Liver (tissue), 9 donors: ENCODE data around the gene SLC27A6. TPM values are rescaled to one million over a fixed set of nuclear protein-coding genes. Genes with fewer than 3 reads are reported as not detected.

Experiments used
- DNase-seq: peaks from one replicate; pipeline ENCODE4 v3.0.0-alpha.2; 2017; ENCODE audit warnings: low spot score
- H3K27ac ChIP-seq, 2 donors: one replicate each; pipeline ENCODE4 v1.7.0; 2013; ENCODE audit warnings: inconsistent platforms in 2 of 2, low read length in 2 of 2, control low read depth in 1 of 2, low read depth in 1 of 2, mild to moderate bottlenecking in 1 of 2
- H3K27me3 ChIP-seq, 4 donors: one replicate each; pipeline versions ENCODE4 v1.6.1 to v1.7.0; 2013; ENCODE audit warnings: low read length in 3 of 4, inconsistent platforms in 1 of 4, mild to moderate bottlenecking in 1 of 4, moderate library complexity in 1 of 4; ENCODE audit not compliant: control insufficient read depth in 4 of 4, insufficient read depth in 4 of 4
- H3K36me3 ChIP-seq, 4 donors: one replicate each; pipeline versions ENCODE4 v1.6.1 to v1.7.0; 2013; ENCODE audit warnings: low read length in 3 of 4, mild to moderate bottlenecking in 3 of 4, low read depth in 1 of 4, moderate library complexity in 1 of 4; ENCODE audit not compliant: control insufficient read depth in 4 of 4, insufficient read depth in 3 of 4
- H3K4me1 ChIP-seq, 4 donors: one replicate each; pipeline versions ENCODE4 v1.6.1 to v1.7.0; 2013; ENCODE audit warnings: low read length in 3 of 4, mild to moderate bottlenecking in 3 of 4, moderate library complexity in 1 of 4; ENCODE audit not compliant: control insufficient read depth in 4 of 4, insufficient read depth in 4 of 4
- H3K4me3 ChIP-seq, 3 donors: one replicate each; pipeline versions ENCODE4 v1.6.1 to v1.7.0; 2013; ENCODE audit warnings: low read length in 3 of 3, control low read depth in 1 of 3, low read depth in 1 of 3, mild to moderate bottlenecking in 1 of 3
- H3K9ac ChIP-seq, 2 donors: one replicate each; pipeline ENCODE4 v1.7.0; 2013; ENCODE audit warnings: low read length in 2 of 2, mild to moderate bottlenecking in 2 of 2, moderate library complexity in 2 of 2, control low read depth in 1 of 2, low read depth in 1 of 2
- H3K9me3 ChIP-seq, 4 donors: one replicate each; pipeline versions ENCODE4 v1.6.1 to v1.7.0; 2013; ENCODE audit warnings: low read length in 3 of 4; ENCODE audit not compliant: control insufficient read depth in 4 of 4
- EGR1 ChIP-seq, 2 donors: IDR thresholded peaks; 2 replicates each; pipeline ENCODE4 v1.6.1; 2016 to 2018; ENCODE audit warnings: antibody characterized with exemption in 2 of 2, low read depth in 2 of 2
- FOXA1 ChIP-seq: IDR thresholded peaks from 2 replicates; pipeline ENCODE4 v1.6.1; 2016; ENCODE audit warnings: antibody characterized with exemption
- FOXA2 ChIP-seq: IDR thresholded peaks from 2 replicates; pipeline ENCODE4 v1.6.1; 2016; ENCODE audit warnings: antibody characterized with exemption
- GABPA ChIP-seq, 2 donors: IDR thresholded peaks in 1 of 2; conservative IDR thresholded peaks in 1 of 2; 2 replicates each; pipeline ENCODE4 v1.6.1; 2016; ENCODE audit warnings: antibody characterized with exemption in 2 of 2, mild to moderate bottlenecking in 1 of 2, moderate library complexity in 1 of 2
- HNF4A ChIP-seq, 2 donors: conservative IDR thresholded peaks; 2 replicates each; pipeline ENCODE4 v1.6.1; 2016; ENCODE audit warnings: antibody characterized with exemption in 2 of 2, mild to moderate bottlenecking in 2 of 2
- HNF4G ChIP-seq: IDR thresholded peaks from 2 replicates; pipeline ENCODE4 v1.6.1; 2016; ENCODE audit warnings: antibody characterized with exemption
- JUND ChIP-seq, 2 donors: IDR thresholded peaks; 2 replicates each; pipeline ENCODE4 v1.6.1; 2016; ENCODE audit warnings: antibody characterized with exemption in 2 of 2
- NR2F2 ChIP-seq: IDR thresholded peaks from 2 replicates; pipeline ENCODE4 v1.6.1; 2016; ENCODE audit warnings: antibody characterized with exemption
- RAD21 ChIP-seq, 2 donors: IDR thresholded peaks; 2 replicates each; pipeline ENCODE4 v1.6.1; 2016; ENCODE audit warnings: antibody characterized with exemption in 2 of 2, mild to moderate bottlenecking in 2 of 2
- REST ChIP-seq: IDR thresholded peaks from 2 replicates; pipeline ENCODE4 v1.6.1; 2016; ENCODE audit warnings: antibody characterized with exemption, mild to moderate bottlenecking
- RXRA ChIP-seq, 2 donors: IDR thresholded peaks; 2 replicates each; pipeline ENCODE4 v1.6.1; 2017 to 2018; ENCODE audit warnings: antibody characterized with exemption in 2 of 2, mild to moderate bottlenecking in 1 of 2
- TAF1 ChIP-seq: conservative IDR thresholded peaks from 2 replicates; pipeline ENCODE4 v1.6.1; 2016; ENCODE audit warnings: antibody characterized with exemption, mild to moderate bottlenecking
- YY1 ChIP-seq: IDR thresholded peaks from 2 replicates; pipeline ENCODE4 v1.6.1; 2016; ENCODE audit warnings: antibody characterized with exemption, mild to moderate bottlenecking
- WGBS: extraction: QIAGEN DNeasy Blood & Tissue Kit; methylation state at CpG from one replicate; pipeline ENCODE4 v1.1.7; 2013; 5-methylcytosine and 5-hydroxymethylcytosine counted together
- polyA plus RNA-seq, 2 donors: library from polyadenylated mRNA; stranded (reverse) in 1 of 2; unstranded in 1 of 2; fragments of 200-250 nt in 1 of 2; fragments of >200 nt in 1 of 2; fragmentation: Nextera tagmentation in 1 of 2; extraction: Ambion mirVana in 1 of 2; gene quantifications; one replicate each; pipeline versions ENCODE4 v1.2.1 to v1.2.3, GENCODE V29; 2013 to 2015
- total RNA-seq, 2 donors: library from RNA; depleted of rRNA; stranded (reverse); fragments of >200 nt; gene quantifications; one replicate each; pipeline ENCODE4 v1.2.3, GENCODE V29; 2014
- TF ChIP-seq, protein P1 (sequence below): IDR thresholded peaks from 2 replicates; pipeline ENCODE4 v1.6.1; 2016; ENCODE audit warnings: antibody characterized with exemption
- TF ChIP-seq, protein P2 (sequence below): IDR thresholded peaks from 2 replicates; pipeline ENCODE4 v1.6.1; 2016; ENCODE audit warnings: antibody characterized with exemption
- TF ChIP-seq, protein P3 (sequence below): IDR thresholded peaks from 2 replicates; pipeline ENCODE4 v1.6.1; 2016; ENCODE audit warnings: antibody characterized with exemption
- donor health status: healthy.
- donor health status: healthy.
- donor health status: healthy.
- donor health status: healthy.
- donor health status: healthy.

The SLC27A6 gene
- total and polyA plus RNA-seq, 4 donors, result 0.05 TPM; not detected in 3

DNA sequence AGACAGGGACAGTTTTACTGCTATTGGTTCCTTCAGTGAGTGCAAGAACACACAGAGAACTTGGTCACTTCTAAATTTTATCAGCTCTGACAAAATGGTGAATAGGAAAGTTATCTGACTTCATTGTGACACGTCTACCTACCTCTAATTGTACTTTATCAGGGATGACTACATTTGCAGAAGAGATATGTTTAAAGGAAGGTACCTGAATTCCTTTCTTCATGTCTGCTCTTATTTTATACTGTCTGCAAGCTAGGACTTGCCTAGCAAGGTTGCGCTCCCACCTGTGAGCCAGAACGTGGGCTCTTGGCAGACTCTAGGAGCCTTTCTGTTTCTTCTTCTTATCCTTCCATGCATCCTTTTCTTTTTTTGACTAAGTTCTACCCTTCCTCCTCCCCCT lies 1.6 kb downstream of the SLC27A6 start (continued):
- TF ChIP-seq REST (no peak), TAF1 (no peak), RAD21 (IDR thresholded peaks at IDR 0.05) (no peak)
- TF ChIP-seq, protein P1, sequence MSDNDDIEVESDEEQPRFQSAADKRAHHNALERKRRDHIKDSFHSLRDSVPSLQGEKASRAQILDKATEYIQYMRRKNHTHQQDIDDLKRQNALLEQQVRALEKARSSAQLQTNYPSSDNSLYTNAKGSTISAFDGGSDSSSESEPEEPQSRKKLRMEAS, result no peak

GRCh38 chr5:128973244-128973643 lies 8.0 kb downstream of the SLC27A6 start:
- H3K9ac ChIP-seq, result no peak overlapping the region
- no peak overlapping the region for H3K4me3 ChIP-seq
- no peak overlapping the region for H3K27ac ChIP-seq
- H3K36me3 ChIP-seq, result no peaks in the 10 kb centered on the region
- TF ChIP-seq, protein P2, sequence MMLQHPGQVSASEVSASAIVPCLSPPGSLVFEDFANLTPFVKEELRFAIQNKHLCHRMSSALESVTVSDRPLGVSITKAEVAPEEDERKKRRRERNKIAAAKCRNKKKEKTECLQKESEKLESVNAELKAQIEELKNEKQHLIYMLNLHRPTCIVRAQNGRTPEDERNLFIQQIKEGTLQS, result no peak
- TF ChIP-seq REST (no peak), FOXA2 (no peak), HNF4G (no peak), YY1 (no peak), JUND (IDR thresholded peaks at IDR 0.05) (no peak), RAD21 (IDR thresholded peaks at IDR 0.05) (no peak), TAF1 (no peak), NR2F2 (no peak), EGR1 (IDR thresholded peaks at IDR 0.05; ENCODE audit: low read depth in 2 of 2) (no peak), HNF4A (conservative IDR thresholded peaks at IDR 0.05) (no peak), FOXA1 (no peak), RXRA (IDR thresholded peaks at IDR 0.05) (no peak), GABPA (IDR thresholded peaks at IDR 0.05 in 1 of 2, conservative IDR thresholded peaks at IDR 0.05 in 1 of 2) (no peak)
- TF ChIP-seq, protein P3, sequence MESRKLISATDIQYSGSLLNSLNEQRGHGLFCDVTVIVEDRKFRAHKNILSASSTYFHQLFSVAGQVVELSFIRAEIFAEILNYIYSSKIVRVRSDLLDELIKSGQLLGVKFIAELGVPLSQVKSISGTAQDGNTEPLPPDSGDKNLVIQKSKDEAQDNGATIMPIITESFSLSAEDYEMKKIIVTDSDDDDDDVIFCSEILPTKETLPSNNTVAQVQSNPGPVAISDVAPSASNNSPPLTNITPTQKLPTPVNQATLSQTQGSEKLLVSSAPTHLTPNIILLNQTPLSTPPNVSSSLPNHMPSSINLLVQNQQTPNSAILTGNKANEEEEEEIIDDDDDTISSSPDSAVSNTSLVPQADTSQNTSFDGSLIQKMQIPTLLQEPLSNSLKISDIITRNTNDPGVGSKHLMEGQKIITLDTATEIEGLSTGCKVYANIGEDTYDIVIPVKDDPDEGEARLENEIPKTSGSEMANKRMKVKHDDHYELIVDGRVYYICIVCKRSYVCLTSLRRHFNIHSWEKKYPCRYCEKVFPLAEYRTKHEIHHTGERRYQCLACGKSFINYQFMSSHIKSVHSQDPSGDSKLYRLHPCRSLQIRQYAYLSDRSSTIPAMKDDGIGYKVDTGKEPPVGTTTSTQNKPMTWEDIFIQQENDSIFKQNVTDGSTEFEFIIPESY, result no peak
- TF ChIP-seq, protein P1, result no peak
- no peak for DNase-seq
- no peaks in the 10 kb centered on the region for H3K4me1 ChIP-seq
- H3K9me3 ChIP-seq, result no peaks in the 10 kb centered on the region
- H3K27me3 ChIP-seq, result no peaks in the 10 kb centered on the region
- 75% methylated on average over 9 of the region's 9 CpGs for WGBS
